HG03460 (cell line): Measurements from ENCODE around the gene SNX30.

ENCODE experiments used
- ATAC-seq: cut with Tn5 transposase; IDR thresholded peaks from one replicate; pipeline ENCODE4 v1.9.1; 2021; ENCODE audit not compliant: unreplicated experiment

The SNX30 gene

GRCh38 chr9:112780450-112781036 lies 30.0 kb downstream of the SNX30 start:
- ATAC-seq: no peak

DNA sequence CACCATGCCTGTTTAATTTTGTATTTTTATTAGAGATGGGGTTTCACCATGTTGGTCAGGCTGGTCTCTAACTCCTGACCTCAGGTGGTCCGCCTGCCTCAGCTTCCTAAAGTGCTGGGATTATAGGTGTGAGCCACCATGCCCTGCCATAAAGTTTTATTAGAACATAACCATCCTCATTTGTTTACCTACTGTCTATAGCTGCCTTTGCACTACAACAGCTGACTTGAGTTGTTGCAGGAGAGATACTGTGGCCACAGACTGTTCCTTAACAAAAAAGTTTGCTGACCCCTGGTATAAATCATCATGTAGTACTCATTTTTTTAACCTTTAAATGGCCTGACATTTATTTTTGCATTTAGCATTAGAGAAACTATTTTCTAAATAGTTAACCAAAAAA lies 31.7 kb downstream of the SNX30 start:
- ATAC-seq: no peak

- no peak for ATAC-seq
These were observed 33.0 kb downstream of the SNX30 start for GRCh38 chr9:112783551-112783954.

DNA sequence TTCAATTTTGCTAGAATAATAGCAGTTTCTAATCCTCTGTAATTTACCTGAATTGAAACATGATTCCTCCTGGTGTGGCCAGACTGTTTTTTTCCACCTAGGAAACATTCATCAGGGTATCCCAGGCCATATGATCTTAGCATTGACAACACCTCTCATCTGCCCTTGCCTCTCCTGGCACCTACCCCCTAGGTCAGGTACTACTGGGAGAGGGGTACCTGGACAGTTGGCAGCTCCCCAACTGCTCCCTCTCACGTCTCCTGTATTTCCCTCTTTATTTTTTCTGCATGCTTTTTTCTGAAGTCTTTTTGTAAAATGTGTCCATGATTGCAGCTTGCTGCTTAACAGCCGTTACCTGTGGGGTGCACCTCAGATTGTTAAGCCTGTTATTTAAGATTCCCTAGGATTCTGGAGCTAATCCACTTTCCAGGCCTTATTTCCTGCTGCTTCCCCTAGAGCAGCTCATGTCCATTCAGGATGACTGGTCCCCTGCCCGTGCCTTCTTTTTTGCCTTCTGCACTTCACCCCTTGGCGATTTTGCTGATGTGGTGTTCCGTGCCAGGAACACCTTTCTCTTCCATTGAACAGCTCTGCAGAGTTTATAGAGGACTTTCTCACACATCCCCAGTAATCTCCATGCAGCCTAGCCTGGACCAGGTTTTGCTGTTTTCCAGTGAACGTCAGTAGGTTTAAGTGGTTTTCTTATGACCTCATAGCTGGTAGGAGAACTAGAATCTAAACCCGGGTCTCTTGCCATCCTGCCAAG lies 33.6 kb downstream of the SNX30 start:
- no peak for ATAC-seq

DNA sequence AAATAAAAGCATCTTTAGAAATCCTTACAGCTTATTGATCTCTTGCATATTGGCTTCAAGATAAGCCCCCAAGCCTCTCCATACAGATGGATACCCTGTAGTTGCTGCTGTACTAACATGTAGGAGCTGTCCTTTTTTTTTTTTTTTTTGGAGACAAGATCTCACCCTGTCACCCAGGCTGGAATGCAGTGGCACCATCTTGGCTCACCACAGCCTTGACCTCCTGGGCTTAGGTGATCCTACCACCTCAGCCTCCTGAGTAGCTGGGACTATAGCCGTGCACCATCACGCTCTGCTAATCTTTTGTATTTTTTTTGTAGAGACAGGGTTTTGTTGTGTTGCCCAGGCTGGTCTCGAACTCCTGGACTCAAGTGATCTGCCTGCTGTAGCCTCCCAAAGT lies 35.4 kb downstream of the SNX30 start:
- ATAC-seq: no peak

- ATAC-seq: no peak
These were observed 36.4 kb downstream of the SNX30 start for GRCh38 chr9:112786829-112787520.

- no peak for ATAC-seq
These were observed 37.4 kb downstream of the SNX30 start for GRCh38 chr9:112787978-112788377.

DNA sequence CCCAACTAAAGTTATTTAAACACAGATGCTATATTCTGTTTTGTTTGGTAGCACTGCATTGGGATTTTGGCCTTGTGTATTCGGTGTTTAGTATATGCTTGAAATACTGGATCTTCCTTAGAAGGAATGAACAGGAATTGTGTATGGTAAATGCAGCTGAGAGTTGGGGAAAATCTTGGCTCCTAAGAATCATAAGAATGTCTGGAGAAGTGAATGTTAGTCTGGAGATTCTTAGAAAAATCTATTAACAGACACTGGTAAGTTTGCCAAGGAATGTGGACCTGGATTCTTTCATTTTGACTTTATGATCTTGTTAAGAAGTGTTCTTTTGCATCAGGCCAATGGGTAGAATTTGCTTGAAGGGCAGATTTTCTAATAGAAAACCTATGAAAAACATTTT lies 38.9 kb downstream of the SNX30 start:
- no peak for ATAC-seq

DNA sequence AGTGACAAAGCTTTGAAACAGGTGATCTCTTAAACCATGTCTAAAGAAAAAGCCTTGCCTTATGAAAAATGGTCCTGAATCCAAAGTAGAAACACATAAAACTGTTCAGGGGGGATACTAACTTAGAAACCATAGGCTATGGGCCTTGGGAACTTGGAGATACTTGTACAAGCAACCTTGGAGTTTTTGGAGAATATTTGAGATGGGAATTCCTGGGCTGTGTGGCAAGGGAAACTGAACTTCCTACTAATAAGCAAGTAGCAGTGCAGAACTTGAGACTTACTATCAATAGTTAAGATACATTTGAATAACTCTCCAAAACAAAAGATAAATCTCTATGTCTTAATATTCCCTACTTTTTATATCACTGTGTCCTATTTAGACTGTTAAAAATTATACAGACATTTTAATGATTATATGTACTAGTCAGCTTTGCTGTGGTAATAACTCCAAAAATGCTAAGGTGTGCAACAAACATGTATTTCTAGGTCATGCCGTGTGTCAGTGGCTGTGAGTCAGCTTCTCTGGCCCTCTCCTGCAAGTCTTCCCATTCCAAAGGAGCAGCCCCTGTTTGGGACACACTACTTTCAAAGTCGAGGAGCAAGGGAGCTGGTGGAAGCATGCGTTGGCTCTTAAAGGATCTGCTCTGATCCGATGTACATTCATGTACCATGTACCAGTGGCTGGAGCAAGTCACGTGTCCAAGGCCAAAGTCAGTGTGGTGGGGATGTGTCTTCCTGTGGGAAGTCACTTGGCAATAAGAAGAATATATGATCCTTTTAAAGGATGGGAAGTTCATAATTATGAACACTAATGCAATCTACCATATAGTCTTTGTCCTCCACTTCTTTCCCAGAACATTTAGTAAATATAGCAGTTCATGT lies 39.6 kb downstream of the SNX30 start:
- no peak for ATAC-seq

- ATAC-seq: no peak
These were observed 42.1 kb downstream of the SNX30 start for GRCh38 chr9:112792670-112793069.

DNA sequence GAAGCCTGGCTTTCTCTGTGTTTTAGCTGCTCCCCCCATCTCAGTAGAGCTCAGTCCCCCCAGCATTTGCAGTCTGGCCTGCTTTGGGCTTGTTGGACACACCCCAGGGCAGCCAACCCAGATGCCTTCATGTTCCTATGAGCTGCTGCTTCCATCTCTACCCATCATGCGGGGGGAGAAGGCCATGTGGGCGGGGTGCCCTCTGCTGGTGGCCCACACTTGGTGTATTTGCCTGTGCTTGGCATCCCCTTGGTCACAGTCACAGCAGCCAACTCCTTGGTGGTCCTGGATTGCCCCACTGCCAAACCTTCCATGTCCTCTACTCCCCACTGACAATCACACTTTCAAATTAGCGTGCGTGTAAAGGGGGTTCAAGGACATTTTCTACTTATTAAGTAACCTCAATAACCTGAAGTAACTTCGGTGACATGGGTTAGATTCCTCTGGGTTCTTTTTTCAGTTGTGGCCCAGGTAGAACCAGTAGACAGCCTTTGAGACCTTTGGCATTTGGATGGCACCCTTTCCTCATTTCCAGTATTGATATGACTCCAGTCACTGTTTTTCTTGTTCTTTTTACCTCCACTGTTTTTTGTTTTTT lies 42.8 kb downstream of the SNX30 start:
- peak; percentile 83 for ATAC-seq

DNA sequence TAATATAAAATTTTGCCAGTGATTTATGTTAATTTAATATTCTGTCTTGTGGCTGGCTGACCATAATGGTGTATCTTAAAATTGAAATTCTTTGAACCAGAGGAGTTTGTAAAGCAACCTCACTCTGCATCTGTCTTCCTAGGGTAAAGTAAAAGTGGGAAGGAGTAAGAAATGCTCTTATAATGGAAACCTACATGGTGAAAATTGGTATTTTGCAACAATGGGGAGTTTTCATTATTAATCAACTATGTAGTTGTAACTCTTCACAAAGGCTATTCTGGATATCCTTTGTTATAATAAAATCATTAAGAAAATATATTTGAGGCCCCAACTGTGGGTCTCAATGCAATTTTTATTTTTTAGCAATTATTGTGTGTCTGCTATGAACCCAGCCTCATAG lies 44.2 kb downstream of the SNX30 start:
- ATAC-seq: no peak

DNA sequence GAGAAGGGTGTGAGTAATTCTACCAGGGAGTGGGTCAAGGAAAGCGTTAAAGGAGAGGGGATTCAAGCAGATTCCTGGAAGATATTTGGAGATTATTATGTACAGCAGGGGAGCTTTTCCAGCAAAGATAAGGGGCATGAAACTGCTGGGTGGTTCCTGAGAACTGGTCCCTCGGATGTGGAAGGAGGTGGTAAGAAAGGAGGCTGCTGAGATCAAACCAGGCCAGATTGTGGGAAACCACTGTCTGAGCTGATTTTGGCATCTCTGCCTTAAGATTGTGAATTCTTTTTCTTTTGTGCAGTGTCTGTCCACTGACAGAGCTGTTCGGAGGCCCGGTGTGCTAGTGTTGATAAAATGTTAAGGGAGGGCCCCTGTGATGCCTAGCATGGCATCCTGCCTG lies 45.4 kb downstream of the SNX30 start:
- ATAC-seq: no peak

GRCh38 chr9:112796485-112796884 lies 45.9 kb downstream of the SNX30 start:
- ATAC-seq: no peak

GRCh38 chr9:112809351-112809848 lies 58.8 kb downstream of the SNX30 start:
- ATAC-seq: peak; percentile 98

DNA sequence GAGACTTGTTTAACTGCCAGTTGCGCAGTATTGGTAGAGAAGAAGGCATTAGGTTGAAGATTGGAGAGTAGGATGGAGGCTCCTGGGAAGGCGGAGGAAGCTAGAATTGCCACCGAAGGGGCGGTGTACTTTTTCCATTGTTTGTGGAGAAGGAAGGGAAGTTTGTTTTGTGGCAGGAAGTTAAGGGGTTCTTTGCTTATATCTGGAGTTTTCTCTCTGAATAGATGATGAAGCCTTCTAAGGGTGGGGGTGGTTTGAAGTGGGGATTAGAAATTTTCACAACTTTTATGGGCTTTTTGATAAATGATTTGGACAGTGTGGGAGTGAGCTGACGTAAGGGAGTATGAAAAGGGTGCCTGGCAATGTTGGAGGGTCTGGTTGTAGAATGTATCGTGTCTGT lies 59.3 kb downstream of the SNX30 start:
- ATAC-seq: no peak

DNA sequence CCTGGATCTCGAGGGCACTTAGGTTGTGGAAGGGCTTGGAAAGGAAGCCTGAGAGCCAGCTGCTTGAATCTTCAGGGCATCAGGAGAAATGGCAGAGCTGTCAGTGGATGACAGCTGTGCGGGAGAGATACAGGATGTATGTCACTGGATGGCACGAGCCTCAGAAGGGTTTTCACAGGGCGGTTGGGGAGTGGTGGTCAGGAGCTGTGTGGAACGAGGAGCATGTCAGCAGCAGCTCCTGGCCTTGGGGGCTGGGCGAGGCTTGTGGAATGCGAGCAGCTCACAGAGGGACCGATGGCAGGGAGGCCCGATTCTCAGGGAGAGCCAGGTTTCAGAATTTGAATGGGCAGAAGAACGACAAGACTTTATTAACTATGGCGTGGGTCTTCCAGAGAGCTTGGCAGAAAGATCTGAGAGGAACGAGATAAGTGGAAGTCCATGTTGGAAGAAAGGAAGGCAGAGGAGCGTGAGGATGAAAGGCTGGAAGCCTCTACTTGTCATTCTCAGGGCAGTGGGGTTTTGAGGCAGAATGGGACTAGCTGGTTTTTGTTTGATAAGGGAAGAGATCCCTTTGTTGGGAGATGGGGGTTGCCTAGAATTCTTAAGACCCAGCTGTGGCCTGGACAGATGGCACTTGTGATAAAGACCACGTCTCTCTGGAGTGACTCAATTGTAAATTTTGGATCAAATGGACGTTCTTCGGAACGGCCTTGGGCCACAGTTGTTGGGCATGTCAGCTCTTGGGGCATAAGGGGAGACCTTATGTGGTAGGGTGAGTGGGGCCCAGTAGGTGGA lies 60.3 kb downstream of the SNX30 start:
- no peak for ATAC-seq

DNA sequence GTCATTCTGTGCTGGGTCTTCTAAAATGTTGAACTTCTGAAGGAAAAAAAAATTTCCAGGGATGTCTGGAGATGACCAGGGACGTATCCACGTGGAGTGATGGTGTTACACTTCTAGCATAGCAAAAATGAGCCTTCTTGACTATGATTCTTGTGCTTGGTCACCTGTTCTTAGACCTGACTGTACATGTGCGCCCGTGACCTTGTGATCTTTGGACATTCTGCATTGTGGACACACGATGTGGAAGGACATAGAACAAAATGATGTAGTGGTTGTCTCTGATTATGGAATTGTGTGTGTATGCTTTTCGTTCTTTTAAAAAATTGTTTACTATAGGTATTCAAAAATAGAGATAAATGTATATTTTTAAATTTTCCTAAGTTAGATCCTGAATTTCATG lies 61.0 kb downstream of the SNX30 start:
- ATAC-seq: no peak

GRCh38 chr9:112815868-112816267 lies 65.3 kb downstream of the SNX30 start:
- ATAC-seq: no peak

DNA sequence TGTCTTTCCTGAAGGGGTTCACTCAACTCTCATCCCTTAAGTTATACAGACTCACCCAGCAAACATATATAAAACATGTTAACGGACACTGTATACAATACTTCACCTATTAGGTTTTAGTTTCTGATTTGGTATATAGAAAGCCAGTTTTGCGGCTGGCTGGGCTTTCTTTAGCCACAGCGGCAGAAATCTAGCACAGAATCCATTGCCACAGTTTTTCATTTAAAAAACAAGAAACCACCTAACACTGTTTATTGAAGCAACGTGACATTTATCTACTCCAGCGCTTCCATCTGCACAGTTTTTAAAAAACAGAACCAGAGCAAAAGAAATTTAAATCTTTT lies 67.3 kb downstream of the SNX30 start:
- peak; percentile 80 for ATAC-seq
